Stimulated activated CD4-positive, alpha-beta T cell treated with anti-CD3 and anti-CD28 coated beads, Interleukin-12 subunit alpha, Interleukin-12 subunit beta, amount 100 ng/mL, for 4 hours (primary cell): ENCODE measurements around the gene SPATA1.

Experiments
- DNase-seq: peaks from one replicate; pipeline ENCODE4 v3.0.0-alpha.2; 2020

SPATA1 gene

DNA sequence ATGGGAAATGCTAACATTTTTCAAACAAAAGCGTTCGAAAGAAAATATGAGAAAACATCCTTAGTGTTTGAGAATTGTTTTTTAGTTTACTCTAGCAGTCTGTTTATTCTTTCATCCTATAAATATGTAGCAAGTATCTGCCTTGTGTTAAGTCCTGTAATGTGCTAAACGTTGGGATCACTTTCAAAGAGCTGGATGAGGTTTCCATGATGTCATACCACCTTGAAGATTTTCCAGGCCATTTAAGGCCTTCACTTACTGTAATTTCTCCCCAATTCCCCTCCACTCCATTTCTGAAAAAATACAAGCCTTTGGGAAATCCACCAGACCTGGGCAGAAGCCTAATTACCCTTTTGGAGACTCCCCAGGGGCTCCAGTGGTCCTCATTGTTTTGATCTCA is 92.2 kb downstream of the SPATA1 start:
- DNase-seq: no peak

DNA sequence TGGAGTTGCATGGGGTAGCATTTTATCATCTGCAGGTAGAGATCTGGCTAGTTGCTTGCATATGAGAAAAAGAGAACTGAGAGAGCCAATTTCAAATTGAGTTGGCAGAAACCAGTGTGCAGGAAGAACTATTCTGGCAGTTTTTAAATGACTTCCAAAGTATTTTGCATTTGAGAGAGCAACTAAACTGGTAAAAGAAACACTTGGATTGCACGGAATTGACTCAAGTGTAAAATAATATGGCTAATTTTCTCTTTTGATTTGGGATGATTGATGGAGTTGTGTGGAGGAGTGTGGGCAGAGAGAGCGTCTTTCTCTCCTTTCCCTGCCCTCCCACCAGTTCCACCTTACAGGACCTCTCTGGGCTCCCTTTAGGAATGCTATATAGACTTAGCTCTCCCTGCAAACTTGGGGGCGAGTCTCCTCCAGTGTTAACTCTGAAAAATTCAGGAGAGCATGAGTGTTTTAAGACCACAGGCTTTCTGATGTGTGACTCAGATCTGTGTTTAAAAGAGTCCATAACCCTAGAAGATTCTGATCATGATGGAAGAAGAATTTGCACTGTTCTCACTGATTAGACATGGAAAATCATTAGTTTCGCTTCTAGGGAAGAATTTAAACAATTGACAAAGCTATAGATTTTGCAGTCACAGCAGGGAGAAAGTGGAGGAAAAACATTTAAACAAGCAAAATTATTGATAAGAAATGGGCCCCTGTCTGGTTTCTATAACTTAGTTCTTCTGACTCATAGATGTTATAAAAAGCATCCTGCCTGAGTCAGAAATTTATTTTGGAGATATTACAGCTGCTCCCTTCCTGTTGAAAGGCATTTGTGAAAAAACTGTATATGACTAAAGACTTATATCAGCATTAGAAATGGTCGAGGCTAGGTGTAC is 92.9 kb downstream of the SPATA1 start:
- DNase-seq: no peak

DNA sequence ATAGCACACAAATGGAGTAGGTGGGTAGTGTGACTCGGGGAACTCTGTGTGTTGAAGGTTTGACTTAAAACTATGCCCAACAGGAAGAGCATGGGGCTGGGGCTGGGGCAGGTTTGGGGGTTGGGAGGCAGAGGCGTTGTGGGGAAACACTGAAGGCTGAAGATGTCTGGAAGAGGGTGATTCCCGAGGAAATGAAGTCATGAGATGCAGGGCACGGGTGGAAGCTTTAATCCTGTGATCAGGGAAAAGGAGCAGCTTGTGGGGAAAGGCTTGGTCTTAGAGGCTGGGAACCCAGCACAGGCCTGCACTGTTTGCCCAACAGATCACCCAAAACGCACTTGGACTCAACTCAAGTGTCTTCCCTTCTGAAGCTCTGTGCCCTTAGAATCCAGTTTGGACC is 94.6 kb downstream of the SPATA1 start:
- DNase-seq: no peak

DNA sequence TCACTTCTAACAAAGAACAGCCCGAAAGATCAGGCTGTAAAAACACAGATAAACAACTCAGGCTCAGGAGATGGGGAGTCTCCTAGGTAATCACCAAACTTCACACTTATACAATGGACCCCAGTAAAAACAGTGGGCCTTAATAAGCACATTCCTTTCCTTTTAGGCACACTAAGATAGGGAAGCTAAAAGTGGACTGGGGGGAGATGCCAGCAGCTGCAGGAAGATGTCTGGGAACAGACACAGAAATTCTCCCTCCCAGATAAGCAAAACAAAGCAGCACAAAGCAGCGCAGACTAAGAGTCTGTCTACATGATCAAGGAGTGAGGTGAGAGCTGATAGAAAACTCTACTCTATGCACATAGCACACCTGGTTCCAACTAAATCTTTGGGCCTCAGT is 97.0 kb downstream of the SPATA1 start:
- DNase-seq: no peak

DNA sequence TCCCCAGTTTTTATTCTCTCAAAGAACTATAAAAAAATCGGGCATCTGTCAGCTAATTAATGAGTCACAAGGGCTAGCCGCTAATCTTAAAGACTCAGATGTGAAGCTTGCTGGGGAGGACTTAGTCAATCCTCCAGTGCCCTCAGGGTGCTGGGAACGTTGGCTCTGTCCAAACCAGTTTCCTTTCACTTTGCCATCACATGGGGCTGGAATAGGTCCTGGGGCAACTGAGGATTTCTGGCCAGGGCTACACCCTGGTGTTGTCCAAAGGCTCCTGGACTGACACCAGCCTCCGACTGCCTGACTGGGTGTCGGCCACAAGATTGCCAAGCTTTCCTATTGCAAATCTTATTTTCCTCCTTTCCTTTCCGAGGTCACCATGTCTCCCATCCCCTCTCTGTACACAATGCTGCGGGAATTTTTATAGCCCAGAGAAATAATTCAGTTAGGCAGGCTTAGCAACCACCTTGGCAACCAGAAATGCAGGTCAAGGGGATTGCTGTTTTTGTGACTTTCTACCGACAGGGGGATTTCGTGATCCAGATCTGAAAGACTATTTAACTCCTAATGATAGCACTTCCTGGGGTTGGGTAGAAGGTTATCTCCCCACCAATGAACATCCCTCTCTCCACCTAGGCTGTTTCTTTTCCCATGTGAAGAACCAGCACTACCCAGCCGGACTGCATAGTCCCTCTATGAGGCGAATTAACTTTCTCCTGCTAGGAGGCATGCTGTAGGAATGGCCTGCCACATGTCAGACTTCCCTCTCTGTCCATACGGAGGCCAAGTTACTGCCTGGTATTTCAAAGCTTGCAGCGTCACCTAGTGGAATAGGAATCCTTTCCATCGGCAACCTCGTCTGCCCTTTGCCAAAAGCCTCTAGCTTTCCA is 98.0 kb downstream of the SPATA1 start:
- DNase-seq: no peak

DNA sequence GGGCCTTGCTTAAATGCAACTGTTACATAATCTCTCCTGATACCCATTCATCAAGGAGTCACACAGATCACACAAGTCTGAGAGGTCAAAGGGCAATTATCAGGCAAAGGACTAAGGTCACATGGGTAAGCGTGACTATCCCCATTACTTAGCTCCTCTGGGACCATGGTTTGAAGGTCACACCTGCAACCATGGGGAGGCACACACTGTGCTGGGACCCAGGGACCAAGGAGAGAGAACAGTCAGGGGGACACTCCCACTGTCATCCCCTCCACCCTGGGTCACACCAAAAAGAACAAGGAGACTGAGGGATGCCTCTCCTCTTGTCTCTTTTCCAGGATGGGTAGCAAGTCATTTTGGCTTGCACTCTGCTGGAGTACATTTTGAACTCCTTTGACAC is 99.0 kb downstream of the SPATA1 start:
- no peak for DNase-seq

DNA sequence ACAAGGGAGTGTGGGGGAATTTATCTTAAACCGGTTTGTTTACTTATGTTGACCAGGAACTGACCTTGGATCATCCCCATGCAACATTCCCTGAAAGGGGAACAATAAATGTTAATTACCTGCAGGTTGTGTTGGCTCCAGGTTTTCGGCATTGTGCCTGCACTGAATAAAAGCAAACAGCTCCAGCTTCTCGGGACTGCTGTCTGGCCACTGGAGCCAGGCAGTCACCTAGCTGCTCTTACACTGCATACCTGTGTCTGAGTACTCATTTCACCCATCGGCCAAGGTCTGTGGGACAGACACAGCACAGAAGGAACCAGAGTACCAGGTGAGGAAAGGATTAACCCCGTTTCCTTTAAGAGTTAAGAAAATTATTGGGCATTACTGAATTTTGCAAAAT is 100.8 kb downstream of the SPATA1 start:
- DNase-seq: no peak

DNA sequence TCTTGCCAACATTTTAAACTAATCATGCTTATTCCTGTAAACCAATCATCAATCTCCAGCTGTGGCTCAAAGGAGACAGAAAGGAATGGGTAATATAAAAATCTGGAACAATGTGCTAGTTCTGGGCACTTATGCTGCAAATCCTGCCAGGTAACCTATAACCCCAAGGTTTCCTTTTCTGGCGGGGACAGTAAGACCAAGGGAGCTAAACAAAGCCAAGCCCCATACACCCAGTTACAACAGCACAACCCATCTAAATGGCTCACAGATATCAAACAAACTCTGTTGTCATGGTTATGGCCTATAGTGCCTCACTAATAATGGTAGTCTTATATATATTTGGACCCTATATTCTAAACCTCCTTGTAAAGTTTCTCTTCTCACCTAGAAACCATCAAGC is 104.9 kb downstream of the SPATA1 start:
- no peak for DNase-seq

DNA sequence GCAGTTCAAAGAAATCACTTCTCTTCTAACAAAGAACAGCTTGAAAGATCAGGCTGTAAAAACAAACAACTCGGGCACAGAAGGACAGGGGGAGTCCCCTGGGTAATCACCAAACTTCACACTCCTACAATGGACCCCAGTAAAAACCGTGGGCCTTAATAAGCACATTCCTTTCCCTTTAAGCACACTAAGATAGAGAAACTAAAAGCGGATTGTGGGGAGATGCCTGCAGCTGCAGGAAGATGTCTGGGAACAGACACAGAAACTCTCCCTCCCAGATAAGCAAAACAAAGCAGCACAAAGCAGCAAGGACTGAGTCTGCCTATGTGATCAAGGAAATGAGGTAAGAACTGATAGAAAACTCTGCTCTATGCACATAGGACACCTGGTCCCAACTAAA is 105.6 kb downstream of the SPATA1 start:
- DNase-seq: no peak

DNA sequence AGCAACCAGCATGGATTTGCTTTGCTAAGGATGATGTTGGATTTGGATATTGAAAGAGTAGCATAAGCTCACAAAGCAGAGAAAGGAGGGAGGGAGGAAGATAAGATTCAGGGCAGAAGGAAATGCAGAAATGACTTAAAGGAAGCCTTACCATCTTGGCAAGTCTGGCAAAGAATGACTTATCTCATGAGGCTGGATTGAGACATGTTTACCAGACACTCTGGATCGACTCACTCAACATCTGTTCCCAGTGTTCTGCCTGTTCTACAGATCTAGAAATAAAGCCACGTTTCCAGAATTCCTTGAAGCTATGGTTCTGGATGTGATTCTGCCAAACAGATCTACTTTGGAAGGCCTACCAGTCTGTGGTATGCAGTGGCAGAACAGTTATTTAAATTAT is 106.8 kb downstream of the SPATA1 start:
- no peak for DNase-seq

DNA sequence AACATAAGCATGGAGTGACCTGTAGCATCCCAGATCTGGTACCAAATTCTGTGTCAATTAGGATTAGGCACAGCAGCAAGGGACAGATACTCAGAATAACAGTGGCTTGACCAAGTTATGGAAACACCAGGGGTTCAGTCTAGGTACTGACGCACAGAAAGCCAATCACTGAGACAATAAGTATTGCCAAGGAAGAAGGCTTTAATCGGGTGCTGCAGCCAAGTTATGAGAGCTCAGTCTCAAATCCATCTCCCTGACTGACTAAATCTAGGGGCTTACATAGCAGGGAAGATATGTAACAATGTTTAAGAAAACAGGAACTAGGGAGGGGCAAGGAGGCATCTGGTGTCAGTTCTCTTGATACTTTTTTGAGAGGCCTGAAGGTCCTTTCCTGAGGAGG is 107.7 kb downstream of the SPATA1 start:
- DNase-seq: no peak

DNA sequence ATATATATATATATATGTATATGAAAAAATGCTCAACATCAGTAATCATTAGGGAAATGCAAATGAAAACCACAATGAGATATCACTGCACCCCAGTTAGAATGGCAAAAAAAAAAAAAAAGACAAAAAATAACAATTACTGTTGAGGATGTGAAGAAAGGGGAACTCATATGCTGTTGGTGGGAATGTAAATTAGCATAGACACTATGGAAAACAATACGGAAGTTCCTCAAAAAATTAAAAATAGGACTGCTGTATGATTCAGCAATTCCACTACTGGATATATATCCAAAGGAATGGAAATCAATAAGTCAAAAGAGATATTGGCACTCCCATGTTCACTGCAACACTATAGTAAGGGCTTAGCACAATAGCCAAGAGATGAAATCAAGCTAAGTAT is 109.6 kb downstream of the SPATA1 start:
- DNase-seq: no peak
